OCI-M2 (cell line): ENCODE data around the gene RASAL3.
"Not testable (repeated sequence)": the region's sequence is repeated elsewhere in the genome, so short reads cannot be mapped to it uniquely, and the experiment has no call there.

Experiments
- DNase-seq: peaks from one replicate; lab custom pipeline; 2025; ENCODE audit not compliant: unreplicated experiment; lab: John Stamatoyannopoulos, UW

RASAL3 gene

DNA sequence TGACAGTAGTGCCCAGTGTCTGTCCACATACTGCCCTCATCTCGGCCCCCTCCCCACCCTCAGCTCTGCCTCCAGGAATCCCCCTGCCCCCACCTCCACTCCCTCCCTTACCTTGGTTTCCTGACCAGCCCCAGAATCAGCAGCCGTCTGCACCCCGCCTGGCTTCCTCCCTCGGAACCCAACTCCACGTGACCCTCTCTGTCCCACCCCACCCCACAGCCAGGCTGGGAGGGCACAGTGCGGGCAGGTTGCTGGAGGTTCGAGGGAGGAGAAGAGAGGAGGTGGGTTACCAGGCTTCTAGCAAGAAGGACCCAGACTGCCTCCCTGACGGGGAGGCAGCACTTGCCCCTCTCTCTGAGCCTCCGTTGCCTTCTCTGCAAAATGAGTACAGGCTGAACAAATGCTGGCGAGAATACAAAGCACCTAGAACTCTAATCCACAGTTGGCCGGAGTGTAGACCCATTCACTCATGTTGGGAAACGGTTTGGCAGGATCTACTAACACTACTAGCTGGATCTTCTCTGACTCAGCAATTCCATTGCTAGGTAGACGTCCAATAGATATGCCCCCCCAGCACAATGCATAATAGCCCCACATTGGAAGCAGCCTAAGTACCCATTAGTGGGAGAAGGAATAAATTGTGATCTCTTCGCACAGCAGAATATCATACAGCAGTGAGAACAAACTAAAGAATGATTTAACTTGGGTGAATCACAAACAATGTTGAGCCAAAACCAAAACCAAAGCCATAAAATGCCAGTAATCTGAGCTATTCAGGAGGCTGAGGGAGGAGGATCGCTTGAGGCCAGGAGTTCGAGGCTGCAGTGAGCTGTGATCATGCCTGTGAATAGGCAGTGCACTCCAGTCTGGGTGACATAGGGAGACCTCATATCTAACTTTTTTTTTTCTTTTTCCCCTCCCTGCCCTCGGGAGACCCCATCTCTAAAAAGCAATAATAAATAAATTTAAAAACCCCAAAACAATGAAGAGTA, at the start of gene RASAL3:
Gene RASAL3 (minus strand): TSS at position 151 of the 992 bp plus-strand sequence. CDS start 186 bp downstream, outside the sequence.
- DNase-seq = no peak

DNA sequence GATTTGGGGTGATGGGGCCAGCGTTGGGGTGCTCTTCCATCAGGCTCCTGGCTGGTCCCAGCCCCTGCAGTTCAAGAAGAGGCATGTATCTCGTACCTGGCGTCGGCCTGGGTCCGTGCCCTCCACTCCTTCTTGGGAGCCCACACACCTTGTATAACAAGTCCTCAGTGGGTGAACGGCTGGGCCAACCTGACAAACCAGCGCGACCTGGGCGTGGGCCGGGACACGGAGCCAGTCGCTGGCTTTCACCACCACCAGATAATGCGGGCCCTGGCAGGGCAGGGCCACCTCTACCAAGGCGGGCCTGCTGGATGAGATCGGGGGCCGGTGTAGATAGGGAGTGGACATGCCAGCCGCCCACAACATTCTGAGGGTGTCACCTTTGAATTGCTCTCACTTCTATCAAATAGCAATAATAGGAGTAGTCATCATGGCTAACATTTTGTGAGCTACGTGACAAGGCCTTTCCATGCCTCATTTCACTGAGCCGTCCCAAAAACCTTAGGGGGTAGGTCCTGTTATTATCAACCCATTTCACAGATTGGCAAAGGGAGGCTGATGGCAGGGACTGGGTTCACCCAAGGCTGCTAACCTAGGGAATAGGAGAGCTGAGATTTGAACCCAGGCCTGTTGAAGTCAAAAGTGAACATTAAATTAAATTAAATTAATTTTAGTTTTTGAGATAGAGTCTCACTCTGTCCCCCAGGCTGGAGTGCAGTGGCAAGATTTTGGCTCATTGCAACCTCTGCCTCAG, 47.5 kb upstream of the RASAL3 start:
- DNase-seq = no peak

DNA sequence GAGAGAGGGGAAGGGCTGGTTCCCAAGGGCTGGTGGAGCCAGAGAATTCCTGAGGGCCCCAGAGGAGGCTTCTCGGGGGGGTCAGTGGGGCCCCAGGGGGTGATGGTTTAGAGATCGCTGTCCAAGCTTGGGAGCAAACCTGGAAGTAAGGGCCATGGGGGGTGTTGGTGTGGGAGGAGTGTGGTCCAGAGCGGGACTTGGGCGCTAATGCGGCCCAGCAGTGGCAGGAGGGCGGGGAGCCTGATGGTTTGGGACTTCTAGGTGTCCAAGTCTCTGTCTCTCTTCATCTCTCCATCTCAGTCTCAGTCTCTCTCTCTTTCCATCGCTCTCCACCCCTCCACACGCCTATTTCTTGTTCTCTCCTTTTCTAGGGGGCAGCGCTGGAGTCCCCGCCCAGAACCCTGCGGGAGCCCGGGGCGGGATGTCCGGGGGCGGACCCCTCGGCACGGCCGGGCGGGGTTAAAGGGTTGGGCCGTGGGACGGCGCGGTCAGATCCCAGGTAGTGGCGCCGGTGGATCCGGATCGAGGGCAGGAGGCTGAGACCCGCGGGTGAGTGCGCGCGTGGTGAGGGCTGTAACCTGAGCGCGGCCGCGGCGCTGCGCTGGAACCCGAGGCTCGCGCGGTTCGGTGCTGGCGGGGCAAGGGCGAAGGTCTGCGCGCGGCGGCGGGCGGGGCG, 43.8 kb upstream of the RASAL3 start, which contains the start of gene CYP4F22:
Gene CYP4F22 (plus strand): TSS at position 491 of the 676 bp plus-strand sequence. CDS start 16,812 bp downstream, outside the sequence.
- DNase-seq = no peak

DNA sequence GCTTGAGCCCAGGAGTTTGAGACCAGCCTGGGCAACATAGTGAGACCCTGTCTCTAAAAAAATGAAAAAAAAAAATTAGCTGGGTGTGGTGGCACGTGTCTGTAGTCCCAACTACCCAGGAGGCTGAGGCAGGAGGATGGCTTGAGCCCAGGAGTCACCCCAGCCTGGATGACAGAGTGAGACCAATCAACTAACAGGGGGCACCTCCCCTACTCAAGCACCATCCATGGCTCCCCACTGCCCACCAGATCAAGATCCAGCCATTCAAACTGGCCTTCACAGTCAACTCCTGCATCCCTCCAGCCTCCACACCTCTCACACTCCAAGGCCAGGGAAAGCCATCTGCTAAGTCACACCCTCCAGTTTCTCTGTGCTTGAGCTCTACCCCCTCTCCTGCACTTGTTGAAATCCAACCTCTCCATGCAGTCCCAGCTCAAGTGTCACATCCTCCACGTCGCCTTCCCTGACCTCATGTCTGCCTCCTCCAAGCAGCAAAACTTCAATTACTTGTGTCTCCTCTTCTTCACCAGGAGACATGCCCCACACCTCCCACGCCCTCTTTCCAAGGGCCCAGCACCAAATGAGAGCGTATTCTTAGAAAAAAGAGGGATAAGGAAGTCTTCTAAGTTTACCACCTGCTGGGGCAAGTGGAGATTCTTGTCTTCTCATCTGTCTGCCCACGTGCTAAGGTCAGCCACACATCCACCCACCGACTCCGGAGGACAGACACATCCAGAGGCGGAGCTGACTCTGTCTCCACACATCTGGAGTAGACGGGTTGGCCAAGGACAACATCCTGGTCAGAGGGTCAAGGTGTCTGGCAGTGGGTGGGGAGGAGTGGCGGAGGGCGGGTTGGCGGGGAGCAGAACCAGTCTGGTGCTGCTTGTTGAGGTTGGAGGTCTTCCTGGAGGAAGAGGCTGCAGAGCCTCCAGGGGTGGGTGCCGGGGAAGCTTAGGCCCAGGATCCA, 43.0 kb upstream of the RASAL3 start:
- no peak for DNase-seq

DNA sequence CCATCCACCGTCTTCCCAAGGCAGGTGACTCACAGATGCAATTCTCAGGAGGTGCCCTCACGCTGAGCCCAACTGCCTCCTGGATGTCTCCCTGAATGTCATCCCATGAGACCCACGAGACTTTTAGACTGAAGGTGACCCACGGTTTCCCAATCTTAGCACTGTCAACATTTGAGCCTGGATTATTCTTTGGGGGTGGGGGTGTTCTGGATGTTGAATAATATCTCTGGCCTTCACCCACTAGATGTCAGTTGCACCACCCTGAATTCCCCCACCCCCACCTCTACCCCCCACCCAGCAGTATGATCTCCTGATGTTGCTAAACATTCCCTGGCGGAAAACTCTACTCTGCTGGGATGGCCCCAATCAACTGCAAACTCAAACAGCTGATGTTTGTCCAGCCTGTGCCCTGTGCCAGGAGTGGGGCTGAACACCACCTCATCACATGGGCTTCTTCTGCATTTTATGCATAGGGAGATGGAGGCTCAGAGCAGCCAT, 41.8 kb upstream of the RASAL3 start:
- no peak for DNase-seq

DNA sequence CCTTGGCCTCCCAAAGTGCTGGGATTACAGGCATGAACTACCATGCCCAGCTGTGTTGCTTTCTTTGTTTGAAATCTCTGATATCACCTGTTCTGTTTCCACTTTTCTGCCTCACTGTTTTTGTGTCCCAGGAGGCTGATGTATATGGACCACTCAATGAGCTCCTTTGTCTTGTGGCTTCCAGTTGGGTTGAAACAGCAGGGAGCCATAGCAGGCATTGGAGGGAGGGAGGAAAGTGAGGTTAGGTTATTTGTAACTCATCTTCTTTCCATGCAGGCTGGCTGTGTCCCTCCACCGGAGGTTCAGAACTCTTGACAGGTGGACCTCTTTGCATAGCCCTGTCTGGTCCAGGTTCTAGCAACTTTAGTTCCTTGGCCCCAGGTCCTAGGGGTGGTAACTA, 37.9 kb upstream of the RASAL3 start:
- DNase-seq = no peak

DNA sequence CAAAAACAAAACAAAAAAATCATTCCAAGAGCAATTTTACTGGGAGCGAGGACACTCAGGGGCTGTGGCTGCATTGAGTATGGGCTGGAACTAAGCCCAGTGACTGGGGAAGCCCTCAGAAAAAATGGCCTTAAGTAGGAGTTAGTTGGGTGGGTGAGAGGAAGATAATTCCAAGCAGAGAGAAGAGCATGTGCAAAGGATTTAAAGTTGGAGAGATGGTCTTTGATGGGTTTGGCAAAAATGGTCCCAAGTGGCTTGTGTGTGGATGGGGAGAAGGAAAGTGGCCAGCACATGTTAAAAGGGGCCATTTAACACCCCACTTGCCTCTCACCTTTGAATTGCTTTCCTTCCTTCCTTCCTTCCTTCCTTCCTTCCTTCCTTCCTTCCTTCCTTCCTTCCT, 37.3 kb upstream of the RASAL3 start:
- DNase-seq = no peak

DNA sequence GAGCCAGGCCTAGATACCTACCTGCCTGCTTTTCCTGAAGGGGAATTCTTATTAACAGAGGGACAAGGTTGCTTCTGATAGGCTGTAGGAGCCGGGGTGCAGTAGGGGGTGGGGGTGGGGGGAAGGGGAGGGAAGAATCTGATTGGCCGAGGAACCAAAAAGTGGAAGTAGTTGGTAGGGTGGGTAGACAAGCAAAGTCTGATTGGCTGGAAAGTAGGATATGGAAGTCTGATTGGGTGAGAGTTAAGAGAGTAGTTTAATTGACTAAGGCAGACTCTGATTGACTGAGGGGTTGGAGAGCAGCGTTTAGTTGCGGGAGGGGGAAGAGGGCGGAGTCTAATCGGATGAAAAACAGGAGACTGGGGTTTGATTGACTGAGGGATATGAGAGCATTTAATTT, 34.6 kb upstream of the RASAL3 start:
- no peak for DNase-seq

DNA sequence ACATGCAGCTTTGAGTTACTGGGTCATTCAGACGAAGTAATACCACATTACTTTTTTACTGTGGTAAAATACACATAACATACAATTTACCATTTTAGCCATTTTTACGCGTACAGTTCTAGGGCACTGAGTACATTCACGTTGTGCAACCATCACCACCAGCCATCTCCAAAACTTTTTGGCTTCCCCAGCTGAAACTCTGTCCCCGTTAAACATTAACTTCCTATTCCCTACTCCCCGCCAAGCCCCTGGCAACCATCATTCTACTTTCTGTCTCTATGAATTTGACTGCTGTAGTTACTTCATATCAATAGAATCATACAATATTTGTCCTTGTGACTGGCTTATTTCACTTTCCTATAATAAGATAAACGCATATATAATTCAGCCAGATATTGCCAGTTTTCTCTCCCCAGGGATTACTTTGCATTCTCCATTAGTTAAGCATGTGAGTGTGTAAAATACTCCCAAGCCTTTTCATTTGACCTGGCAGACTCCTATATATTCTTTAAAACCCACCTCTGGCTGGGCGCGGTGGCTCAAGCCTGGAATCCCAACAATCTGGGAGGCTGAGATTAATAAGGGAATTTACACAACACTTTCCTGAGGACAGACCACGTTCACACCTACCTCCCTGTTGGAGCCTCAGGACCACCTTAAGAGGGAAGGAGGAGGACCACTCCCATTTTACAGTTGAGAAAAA, 34.0 kb upstream of the RASAL3 start:
- DNase-seq = no peak

DNA sequence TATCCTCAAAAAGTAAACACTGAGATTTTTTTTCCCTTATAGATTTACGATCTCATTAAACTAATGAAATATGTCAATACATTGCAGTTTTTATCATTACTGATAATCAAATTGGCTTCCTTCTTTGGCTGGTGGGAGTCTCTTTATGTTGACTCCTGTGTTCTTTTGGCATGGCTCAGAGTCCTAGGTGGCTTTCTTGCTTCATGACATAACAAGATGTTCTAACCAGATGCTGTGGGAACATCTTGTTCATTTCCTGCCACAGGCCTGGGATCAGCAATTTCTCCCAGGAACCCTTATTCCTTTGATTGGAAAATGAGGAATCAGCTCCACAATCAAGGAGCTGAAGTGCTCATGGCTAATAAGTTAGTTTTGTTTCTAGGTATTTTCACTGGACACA, 30.8 kb upstream of the RASAL3 start:
- no peak for DNase-seq

DNA sequence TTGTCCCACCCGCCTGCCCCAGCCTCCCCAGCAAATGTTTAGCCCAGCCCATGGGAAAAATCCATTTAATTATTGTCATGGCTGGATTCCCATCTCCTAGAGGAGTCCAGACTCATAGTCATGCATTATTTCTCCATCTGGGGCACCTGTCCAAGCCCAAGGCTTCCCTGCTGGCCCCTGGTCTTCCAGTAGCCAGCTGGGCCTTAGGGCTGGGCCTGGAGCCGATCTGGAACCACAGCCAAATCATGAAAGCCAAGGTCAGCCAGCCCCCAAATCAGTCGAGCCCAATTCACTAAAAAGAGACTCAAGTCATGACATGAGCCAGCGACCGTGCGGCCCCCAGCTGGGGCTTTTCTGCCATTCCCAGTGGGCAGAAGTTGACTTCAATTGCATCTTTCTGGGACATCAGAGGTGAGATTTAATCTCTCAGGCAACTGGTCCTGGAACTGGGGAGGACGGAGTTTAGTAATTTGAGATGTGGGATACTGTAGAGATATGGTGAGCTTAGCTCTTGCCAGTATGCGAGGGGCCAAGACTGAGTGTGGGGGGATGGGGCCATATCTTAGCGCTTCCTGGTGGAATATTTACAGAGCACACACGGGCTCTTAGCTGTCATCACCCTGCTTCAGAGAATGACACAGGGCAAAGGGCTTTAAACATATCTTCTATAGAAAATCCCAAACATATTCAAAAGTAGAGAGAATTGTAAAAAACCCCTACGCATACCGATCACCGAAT, 24.3 kb upstream of the RASAL3 start:
- DNase-seq = no peak

DNA sequence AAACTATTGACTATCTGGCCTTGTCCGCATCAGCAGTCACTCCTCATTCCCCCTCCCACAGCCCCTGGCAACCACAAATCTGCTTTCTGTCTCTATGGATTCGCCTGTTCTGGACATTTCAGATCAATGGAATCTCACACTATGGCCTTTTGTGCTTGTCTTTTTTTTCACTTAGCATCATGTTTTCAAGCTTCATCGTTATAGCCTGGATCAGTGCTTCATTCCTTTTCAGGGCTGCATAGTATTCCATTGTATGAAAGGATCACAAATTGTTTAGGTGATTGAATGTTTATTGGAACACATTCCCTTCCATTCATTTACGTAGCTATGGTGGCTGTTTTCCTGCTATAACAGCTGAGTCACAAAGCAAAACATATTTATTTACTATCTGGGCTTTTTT, 22.7 kb upstream of the RASAL3 start:
- no peak for DNase-seq

DNA sequence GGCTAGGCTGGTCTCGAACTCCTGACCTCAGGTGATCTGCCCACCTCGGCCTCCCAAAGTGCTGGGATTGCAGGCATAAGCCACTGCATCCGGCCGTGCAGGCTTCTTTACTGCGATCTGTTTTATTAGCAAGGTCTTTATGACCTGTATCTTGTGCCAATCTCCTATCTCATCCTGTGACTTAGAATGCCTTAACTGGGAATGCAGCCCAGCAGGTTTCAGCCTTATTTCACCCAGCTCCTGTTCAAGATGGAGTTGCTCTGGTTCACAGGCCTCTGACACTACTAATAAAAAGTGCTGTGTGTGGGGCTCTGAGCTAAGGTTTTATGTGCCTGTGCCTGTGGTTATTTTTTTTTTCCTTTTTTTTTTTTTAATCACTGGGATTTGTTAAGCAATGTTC, 21.4 kb upstream of the RASAL3 start:
- DNase-seq = not testable (repeated sequence)

DNA sequence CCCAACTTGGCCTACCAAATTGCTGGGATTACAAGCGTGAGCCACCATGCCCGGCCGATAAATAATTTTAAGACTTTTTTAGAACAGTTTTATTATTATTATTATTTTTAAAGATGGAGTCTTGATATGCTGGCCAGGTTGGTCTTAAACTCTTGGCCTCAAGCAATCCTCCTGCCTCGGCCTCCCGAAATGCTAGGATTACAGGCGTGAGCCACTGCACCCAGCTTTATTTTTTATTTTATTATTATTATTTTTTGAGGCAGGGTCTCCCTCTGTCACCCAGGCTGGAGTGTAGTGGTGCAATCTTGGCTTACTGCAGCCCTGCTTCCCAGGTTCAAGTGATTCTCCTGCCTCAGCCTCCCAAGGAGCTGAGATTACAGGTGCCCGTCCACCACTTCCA, 16.7 kb upstream of the RASAL3 start:
- not testable (repeated sequence) for DNase-seq

DNA sequence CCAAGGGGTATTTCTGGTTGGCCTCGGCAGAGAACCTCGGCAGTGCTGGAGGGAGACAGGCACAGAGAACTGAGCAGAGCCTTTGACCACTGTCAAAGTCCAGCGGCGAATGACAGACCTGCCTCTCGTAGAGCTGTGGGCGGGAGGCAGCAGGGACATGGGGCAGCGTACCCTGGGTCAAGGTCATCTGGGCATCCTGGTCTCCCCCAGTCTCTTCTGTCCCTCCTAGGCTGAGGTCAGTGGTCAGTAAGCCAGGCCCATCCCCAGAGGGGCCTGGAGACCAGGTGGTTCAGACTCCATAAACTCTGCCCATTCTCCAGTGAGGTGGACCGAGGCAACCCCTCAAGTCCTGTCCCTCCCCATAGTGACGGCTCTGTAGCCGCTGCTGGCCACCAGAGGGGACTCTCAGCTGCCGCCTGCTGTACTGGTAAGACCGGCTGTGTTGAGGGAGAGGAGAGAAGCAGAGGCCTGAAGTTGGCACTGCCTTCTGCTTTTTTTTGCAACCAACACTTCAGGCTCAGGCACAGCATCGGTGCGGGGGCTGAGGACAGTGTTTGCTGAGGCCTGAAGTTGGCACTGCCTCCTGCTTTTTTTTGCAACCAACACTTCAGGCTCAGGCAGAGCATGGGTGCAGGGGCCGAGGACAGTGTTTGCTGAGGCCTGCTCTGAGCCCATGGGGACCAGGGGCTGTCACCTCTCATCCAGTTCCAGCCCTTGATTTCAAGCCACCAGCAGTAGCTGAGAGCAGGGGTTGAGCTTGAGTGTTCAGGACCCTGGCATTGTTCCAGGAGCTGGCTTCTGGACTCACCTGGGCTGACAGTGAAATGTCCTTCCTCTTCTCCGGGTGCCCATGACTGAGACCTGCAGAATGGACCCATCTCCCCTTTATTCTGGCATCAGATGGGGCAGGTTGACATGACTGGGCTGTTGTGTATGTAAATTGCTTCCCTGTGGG, 15.3 kb upstream of the RASAL3 start, which contains the start of gene PGLYRP2:
Gene PGLYRP2 (minus strand): TSS at position 111 of the 955 bp plus-strand sequence. CDS start 130 bp downstream, outside the sequence.
- no peak for DNase-seq

DNA sequence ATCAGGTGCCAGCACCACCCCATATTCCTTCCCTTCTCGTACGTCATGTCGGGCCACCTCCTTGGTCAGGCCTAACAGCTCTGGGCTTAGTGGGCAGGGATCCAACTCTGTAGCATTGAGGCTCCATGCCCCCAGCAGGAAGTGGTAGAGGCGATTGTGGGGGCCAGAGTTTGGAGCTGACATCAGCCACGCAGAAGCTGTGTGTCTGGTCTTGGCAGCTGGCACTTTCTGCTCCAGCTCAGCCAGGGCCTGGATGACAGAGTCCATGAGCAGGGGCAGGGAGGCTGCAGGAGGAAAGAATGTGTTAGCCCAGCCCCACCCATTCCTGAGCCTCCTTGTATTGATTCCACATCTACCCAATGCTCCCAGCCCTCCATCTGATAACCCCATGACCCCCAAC, 12.0 kb upstream of the RASAL3 start:
- DNase-seq = no peak

DNA sequence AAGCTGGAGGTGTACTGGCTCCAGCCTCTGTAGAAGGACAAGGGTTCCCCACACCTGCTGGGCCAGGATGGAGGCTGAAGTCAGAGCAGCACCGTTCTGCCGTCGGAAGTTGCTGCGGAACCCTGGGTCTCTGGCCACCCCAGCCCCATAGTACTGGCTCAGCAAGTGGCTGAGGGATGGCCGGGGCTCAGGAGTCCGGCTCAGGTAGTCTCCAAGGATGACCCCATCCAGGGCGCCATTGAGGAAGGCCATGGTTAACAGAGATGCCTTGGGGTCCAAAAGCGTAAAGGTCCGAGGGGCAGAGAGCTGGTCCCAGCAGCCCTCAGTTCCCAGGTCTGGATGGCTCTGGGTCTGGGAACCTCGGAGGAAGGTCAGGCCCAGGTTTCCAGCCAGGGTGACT, 11.3 kb upstream of the RASAL3 start:
- no peak for DNase-seq
